GM19372 (cell line): Measurements from ENCODE around the gene SPA17.

ENCODE experiments used
- ATAC-seq: cut with Tn5 transposase; IDR thresholded peaks from one replicate; pipeline ENCODE4 v1.9.1; 2021; ENCODE audit warnings: mild to moderate bottlenecking, low read depth, moderate library complexity; ENCODE audit not compliant: unreplicated experiment

Gene SPA17

DNA sequence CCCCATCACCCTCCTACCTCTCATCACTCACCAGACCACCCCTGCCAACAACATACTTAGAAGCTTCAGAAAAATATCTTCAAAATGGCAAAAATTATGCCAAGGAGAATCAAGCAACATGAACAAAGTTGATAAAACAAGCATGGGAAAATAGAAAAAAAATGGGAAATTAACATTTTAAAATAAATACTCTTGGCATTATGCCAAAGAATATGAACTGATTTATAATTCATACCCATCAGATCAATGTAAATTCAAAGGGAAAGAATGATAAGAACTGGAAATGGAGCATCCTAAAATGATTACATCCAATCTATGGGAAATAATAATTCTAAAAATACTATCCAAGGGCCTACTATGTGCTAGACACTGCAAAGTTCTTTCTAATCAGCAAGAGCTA lies 12.2 kb upstream of the SPA17 start:
- ATAC-seq, result no peak

DNA sequence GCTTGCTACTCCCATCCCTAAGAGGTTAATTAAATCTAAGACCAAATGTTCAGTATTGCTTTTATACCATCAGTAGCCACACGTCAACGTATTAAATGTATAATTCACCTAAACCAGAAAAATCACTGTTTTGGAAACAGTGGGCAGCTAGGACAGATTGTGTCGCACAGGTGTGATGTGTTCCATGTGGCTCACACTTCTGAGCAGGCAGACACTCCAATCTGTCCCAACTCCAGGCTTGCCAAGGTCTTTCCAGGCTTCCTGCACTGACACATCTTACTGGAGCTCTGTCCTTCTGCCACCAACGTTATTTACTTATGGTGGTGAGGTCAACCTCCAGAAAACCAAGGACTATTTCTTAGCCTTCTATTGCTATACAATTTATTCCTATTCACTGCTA lies 11.6 kb upstream of the SPA17 start:
- ATAC-seq, result no peak

DNA sequence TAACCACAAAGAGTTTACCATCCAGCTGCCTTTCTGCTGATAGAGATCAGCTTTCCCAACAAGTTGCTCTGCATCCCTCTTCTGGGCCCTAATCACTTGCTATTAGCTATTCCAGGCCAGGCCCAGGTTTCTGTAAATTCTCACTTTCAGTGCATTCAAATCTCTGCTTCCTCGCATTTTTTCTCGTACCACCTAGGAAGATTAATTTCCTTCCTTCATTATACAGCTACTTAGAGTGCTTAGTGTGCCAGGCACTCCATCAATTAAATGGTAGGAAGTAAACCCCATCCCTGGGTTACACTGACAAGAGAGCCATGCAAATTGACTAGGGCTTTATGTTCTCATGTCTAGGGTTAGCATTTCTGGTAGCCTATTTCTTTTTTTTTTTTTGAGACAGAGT lies 9.8 kb upstream of the SPA17 start:
- ATAC-seq, result no peak

DNA sequence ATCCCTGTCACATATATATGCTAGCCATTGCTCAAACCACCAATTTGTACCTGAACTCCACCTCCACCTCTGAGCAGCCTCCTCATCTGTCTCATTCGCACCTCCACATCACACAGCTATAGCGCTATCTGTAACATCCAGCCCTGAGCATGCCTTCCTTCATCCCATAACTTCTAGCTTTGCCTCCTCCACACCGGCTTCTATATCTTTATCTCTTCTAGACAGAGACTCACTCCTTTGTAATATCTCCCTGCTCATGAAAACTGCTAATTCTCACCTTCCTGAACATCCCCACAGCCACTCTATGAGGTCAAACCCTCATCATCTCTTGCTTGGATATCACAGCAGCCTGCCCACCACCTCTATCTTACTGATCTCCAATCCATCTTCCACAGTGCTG lies 6.1 kb upstream of the SPA17 start:
- ATAC-seq, result no peak

GRCh38 chr11:124669193-124669592 lies 4.5 kb upstream of the SPA17 start:
- ATAC-seq, result no peak

DNA sequence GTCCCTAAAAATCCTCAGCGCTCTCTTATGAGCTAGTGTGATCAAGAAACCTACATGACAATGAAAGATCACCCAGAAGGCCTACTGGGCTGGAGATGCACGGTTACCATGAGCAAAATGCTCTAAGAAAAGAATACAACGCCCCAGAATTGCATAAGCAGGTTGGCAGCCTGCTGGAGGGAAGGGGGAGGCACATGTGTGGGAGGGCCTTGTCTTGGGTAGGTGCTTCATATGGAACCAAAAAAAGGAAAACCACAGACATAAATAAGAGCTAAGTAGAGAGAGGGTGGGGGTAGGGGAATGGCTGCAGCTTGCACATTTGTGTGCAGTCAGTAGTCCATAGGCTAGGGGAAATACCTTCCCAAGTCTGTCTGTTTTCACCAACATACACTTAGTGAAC lies 3.0 kb upstream of the SPA17 start:
- ATAC-seq, result no peak

GRCh38 chr11:124672536-124673215 lies 1.0 kb upstream of the SPA17 start:
- ATAC-seq, result no peak

GRCh38 chr11:124674168-124674517 lies 439 bp downstream of the SPA17 start:
- ATAC-seq, result no peak

GRCh38 chr11:124674571-124674970 lies 867 bp downstream of the SPA17 start:
- no peak for ATAC-seq

- no peak for ATAC-seq
Measured at GRCh38 chr11:124676386-124676785, 2.7 kb downstream of the SPA17 start.

- no peak for ATAC-seq
Measured at GRCh38 chr11:124678416-124678815, 4.7 kb downstream of the SPA17 start.

DNA sequence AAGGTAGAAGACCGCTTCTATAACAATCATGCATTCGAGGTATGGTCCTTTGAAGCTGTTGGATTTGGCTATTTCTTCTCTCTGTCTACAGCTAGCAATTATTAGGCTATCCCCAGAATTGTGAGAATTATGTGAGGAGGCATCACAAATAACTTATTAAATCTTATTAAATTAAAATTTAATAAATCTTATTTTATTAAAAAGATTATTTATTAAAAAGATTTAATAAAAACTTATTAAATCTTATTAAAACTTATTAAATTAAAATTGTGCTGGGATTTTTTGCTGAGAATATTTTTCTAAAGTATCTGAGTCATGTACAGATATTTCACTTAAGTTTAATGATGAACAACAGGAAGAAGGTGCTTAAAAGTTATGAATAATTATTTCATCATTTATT lies 7.7 kb downstream of the SPA17 start:
- ATAC-seq, result no peak

- ATAC-seq, result no peak
Measured at GRCh38 chr11:124682443-124682842, 8.7 kb downstream of the SPA17 start.

DNA sequence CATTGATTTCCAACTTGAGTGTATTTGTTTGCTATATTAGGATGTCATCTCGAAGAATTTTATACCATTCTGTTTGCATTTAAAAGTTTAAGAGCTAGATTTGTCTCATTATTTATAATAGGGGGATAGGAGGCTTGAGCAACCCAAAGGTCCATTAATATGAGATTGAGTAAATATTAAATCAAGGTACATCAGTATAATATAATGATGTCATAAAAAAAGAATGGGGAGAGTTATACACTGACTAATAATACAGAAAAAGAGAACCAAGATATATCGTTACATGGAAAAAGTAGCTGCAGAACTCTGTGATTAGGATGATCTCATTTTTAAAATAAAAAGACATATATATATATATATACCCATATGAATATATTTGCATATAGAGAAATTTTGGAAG lies 19.4 kb downstream of the SPA17 start:
- no peak for ATAC-seq

DNA sequence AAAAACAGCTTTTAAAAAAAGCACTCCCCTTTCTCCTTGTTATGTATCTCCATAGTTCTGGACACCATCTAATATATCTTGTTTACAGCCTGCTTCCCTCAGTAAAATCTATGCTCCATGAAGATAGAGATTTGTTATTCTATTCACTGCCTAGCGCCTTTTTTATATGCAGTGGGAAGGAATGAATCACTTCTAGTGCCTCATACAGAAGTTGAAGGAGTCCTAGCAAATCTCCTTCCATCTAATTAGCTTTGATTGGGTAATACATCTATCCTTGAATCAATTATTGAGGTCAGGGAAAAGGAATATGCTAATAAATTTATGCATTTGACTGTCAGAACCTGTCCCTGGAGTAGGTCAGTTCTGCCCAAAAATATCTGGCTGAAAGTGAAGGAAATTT lies 25.8 kb downstream of the SPA17 start:
- no peak for ATAC-seq

GRCh38 chr11:124700028-124700427 lies 26.3 kb downstream of the SPA17 start:
- ATAC-seq, result no peak

DNA sequence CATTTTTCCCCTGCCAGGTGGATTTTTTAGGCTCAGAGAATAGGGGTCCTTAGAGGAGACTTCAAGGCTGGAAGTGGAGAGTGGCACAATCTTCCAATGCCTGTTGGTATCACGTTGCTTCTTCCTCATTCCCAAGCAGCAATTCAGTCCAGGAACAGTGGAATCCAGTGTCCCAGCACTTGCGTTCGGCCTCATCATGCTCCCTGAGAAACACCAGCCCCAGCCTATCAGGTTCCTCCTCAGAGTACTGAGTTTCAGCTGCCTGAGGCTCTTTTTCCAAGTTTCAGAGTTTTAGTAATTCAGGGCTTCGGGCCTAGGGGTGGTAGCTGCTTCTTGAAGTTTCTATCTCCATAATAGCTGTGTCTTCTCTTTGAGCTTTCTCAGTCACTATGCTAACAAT lies 34.1 kb downstream of the SPA17 start:
- no peak for ATAC-seq

DNA sequence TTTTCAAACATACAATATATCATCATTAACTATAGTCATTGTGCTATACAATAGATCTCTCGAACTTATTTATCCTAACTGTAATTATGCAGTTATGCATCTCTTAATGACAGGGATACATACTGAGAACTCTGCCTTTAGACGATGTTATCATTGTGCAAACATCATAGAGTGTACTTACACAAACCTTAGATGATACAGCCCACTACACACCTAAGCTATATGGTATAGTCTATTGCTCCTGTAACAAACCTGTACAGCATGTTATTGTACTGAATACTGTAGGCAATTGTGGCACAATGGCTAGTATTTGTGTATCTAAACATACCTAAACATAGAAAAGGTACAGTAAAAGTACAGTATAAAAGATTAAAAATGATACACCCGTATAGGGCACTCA lies 38.7 kb downstream of the SPA17 start:
- ATAC-seq, result no peak

DNA sequence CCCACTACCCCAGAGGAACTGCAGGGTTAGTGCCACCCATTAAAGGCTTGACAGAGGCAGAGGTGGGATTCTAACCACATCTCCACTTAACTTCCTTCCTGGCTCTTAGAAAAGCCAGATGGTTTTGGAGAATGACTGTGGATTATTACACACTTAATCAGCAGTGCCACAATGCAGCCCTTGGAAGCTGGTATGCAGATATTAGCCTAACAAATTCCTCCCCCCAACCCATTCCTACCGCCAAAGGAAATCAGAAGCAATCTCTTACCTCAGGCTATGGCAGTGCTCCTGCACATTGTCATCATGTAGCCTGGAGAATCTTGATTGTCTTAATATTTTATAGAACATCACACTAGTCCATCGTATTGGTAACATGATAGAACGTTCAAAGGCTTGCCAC lies 42.9 kb downstream of the SPA17 start:
- no peak for ATAC-seq

GRCh38 chr11:124717421-124717785 lies 43.7 kb downstream of the SPA17 start:
- ATAC-seq, result no peak

GRCh38 chr11:124717786-124718651 lies 44.3 kb downstream of the SPA17 start:
- ATAC-seq, result no peak

GRCh38 chr11:124718801-124719200 lies 45.1 kb downstream of the SPA17 start:
- no peak for ATAC-seq
